ENCODE data around the gene TRMT13.

DNA sequence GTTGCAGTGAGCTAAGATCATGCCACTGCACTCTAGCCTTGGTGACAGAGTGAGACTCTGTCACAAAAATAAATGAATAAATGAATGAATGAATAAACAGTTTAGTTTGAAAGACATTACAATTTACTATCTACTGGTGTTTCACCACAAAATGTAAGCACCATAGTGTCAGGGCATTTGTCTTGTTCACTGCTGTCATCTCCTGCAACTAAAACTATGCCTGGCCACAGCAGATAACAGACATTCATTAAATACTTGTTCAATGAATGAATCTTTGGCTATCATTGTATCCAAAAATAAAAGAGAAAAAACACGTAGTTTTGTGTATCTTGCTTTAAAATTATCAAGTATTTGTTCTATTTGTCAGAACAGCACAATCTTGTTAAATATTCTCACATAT lies 32.8 kb upstream of the TRMT13 start:
- TF ChIP-seq YY1 (IDR thresholded peaks at IDR 0.05; ENCODE audit: insufficient read depth, insufficient read length) (no peak), ZNF274 (IDR thresholded peaks at IDR 0.05; ENCODE audit: low read depth, low read length) (no peak), SUZ12 (IDR thresholded peaks at IDR 0.05; ENCODE audit: extremely low read depth, insufficient read depth, insufficient read length) (no peak)

Measured in NT2/D1 (cell line).